ENCODE data around the gene MRGPRX4. TPM values are rescaled to one million over a fixed set of nuclear protein-coding genes. Genes with fewer than 3 reads are reported as not detected.
"Not testable (repeated sequence)": the region's sequence is repeated elsewhere in the genome, so short reads cannot be mapped to it uniquely, and the experiment has no call there.

MRGPRX4 gene
- total RNA-seq, 1 donor from 2014 or later, result not detected

- Histone ChIP-seq H3K9ac (no peak overlapping the region), H3F3A (ENCODE audit: low read depth) (no peaks in the 10 kb centered on the region), H3K9me3 (ENCODE audit: low read depth) (no peaks in the 10 kb centered on the region), H3K27me3 (no peaks in the 10 kb centered on the region), H4K20me1 (ENCODE audit: low read depth) (no peaks in the 10 kb centered on the region), H3K4me1 (peaks cover 11% of the 10 kb centered on the region), H3K79me2 (ENCODE audit: low read depth) (no peaks in the 10 kb centered on the region), H2AFZ (replicated peaks) (no peak overlapping the region), H3K4me3 (no peak overlapping the region), H3K27ac (no peak overlapping the region), H3K36me3 (no peaks in the 10 kb centered on the region), H3K4me2 (no peak overlapping the region)
- Mint-ChIP-seq H3K9me3 (peaks cover 2% of the 10 kb centered on the region), H3K4me1 (no peaks in the 10 kb centered on the region), H3K27me3 (ENCODE audit: insufficient read depth, low read depth) (no peaks in the 10 kb centered on the region), H3K36me3 (no peaks in the 10 kb centered on the region), H3K27ac (no peak overlapping the region), H3K4me3 (no peak overlapping the region)
- no peak for TF ChIP-seq CTCF (IDR thresholded peaks at IDR 0.05)
- no peak for TF ChIP-seq EZH2 (IDR thresholded peaks at IDR 0.05)
- TF ChIP-seq EZH2phosphoT487 (IDR thresholded peaks at IDR 0.05), result no peak
- DNase-seq (ENCODE audit: low spot score), result no peak
Observed at GRCh38 chr11:18196532-18196931, 23.9 kb downstream of the MRGPRX4 start.

GRCh38 chr11:18197738-18198137 lies 25.1 kb downstream of the MRGPRX4 start:
- H3K36me3 ChIP-seq; H4K20me1 ChIP-seq (ENCODE audit: low read depth); H3K79me2 ChIP-seq (ENCODE audit: low read depth); DNase-seq (ENCODE audit: low spot score); H3K27ac Mint-ChIP-seq; H3F3A ChIP-seq (ENCODE audit: low read depth); H3K4me3 Mint-ChIP-seq; H2AFZ ChIP-seq (replicated peaks); H3K9me3 Mint-ChIP-seq; H3K9ac ChIP-seq; H3K4me1 Mint-ChIP-seq; H3K27me3 Mint-ChIP-seq (ENCODE audit: insufficient read depth, low read depth); H3K4me1 ChIP-seq; H3K4me2 ChIP-seq; H3K4me3 ChIP-seq; H3K27ac ChIP-seq; H3K36me3 Mint-ChIP-seq; H3K27me3 ChIP-seq; H3K9me3 ChIP-seq (ENCODE audit: low read depth): not testable (repeated sequence)

- H3K4me1 Mint-ChIP-seq, result no peaks in the 10 kb centered on the region
- no peak overlapping the region for H3K4me2 ChIP-seq
- no peaks in the 10 kb centered on the region for H3K36me3 Mint-ChIP-seq
- H3K4me3 Mint-ChIP-seq, result no peak overlapping the region
- no peaks in the 10 kb centered on the region for H3K4me1 ChIP-seq
- H3K27me3 ChIP-seq, result no peaks in the 10 kb centered on the region
- H3K9me3 Mint-ChIP-seq, result peaks cover 2% of the 10 kb centered on the region
- no peak overlapping the region for H3K9ac ChIP-seq
- no peaks in the 10 kb centered on the region for H3K9me3 ChIP-seq (ENCODE audit: low read depth)
- H2AFZ ChIP-seq (replicated peaks), result peak overlapping the region; percentile 79
- no peaks in the 10 kb centered on the region for H4K20me1 ChIP-seq (ENCODE audit: low read depth)
- H3K36me3 ChIP-seq, result no peaks in the 10 kb centered on the region
- no peak overlapping the region for H3K27ac ChIP-seq
- no peaks in the 10 kb centered on the region for H3K79me2 ChIP-seq (ENCODE audit: low read depth)
- H3K4me3 ChIP-seq, result no peak overlapping the region
- TF ChIP-seq EZH2phosphoT487 (IDR thresholded peaks at IDR 0.05) (no peak), CTCF (IDR thresholded peaks at IDR 0.05) (peak; percentile 70)
- no peaks in the 10 kb centered on the region for H3F3A ChIP-seq (ENCODE audit: low read depth)
- DNase-seq (ENCODE audit: low spot score), result peak; percentile 80
- no peak overlapping the region for H3K27ac Mint-ChIP-seq
- peaks cover 8% of the 10 kb centered on the region for H3K27me3 Mint-ChIP-seq (ENCODE audit: insufficient read depth, low read depth)
Observed at GRCh38 chr11:18203723-18204122, 31.1 kb downstream of the MRGPRX4 start.

GRCh38 chr11:18204220-18204619 lies 31.6 kb downstream of the MRGPRX4 start:
- H3K4me3 ChIP-seq, result no peak overlapping the region

More at GRCh38 chr11:18204220-18204619, 31.6 kb downstream of the MRGPRX4 start:
- Mint-ChIP-seq H3K27ac (no peak overlapping the region), H3K4me3 (no peak overlapping the region), H3K9me3 (peaks cover 2% of the 10 kb centered on the region), H3K27me3 (ENCODE audit: insufficient read depth, low read depth) (peaks cover 8% of the 10 kb centered on the region), H3K36me3 (no peaks in the 10 kb centered on the region), H3K4me1 (no peaks in the 10 kb centered on the region)
- no peak overlapping the region for H3K9ac ChIP-seq
- H3K79me2 ChIP-seq (ENCODE audit: low read depth), result no peaks in the 10 kb centered on the region
- no peaks in the 10 kb centered on the region for H3K9me3 ChIP-seq (ENCODE audit: low read depth)
- H4K20me1 ChIP-seq (ENCODE audit: low read depth), result no peaks in the 10 kb centered on the region
- H3F3A ChIP-seq (ENCODE audit: low read depth), result no peaks in the 10 kb centered on the region
- TF ChIP-seq EZH2phosphoT487 (IDR thresholded peaks at IDR 0.05), result no peak
- no peak for TF ChIP-seq CTCF (IDR thresholded peaks at IDR 0.05)
- TF ChIP-seq EZH2 (IDR thresholded peaks at IDR 0.05), result no peak
- no peak overlapping the region for H3K27ac ChIP-seq
- H3K4me2 ChIP-seq, result no peak overlapping the region
- DNase-seq (ENCODE audit: low spot score), result no peak
- peak overlapping the region; percentile 79 for H2AFZ ChIP-seq (replicated peaks)
- no peaks in the 10 kb centered on the region for H3K36me3 ChIP-seq
- no peaks in the 10 kb centered on the region for H3K4me1 ChIP-seq
- H3K27me3 ChIP-seq, result no peaks in the 10 kb centered on the region

Measured in neural progenitor cell (in vitro differentiated cells).